HEK293 (cell line): ENCODE measurements around the gene TFR2.

Experiments
- CTCF ChIA-PET: fragments of 350-600 bp; formaldehyde crosslinking; extraction: SDS; loops from one replicate; lab custom pipeline; 2021; ENCODE audit warnings: antibody characterized with exemption; lab: Yijun Ruan, JAX
- POLR2A ChIA-PET: fragments of 300-600 bp; formaldehyde crosslinking; extraction: SDS; loops from one replicate; lab custom pipeline; 2020; ENCODE audit warnings: antibody characterized with exemption, inconsistent platforms; lab: Yijun Ruan, JAX
- H3K27ac ChIP-seq: fragments of 200-500 bp; sonication (Bioruptor generic); 2 replicates; pipeline ENCODE4 v1.5.1; 2014; ENCODE audit warnings: low read depth, low read length, control low read depth, inconsistent platforms; ENCODE audit errors: extremely low read depth
- H3K36me3 ChIP-seq, 2 experiments: fragments of 200-500 bp in 1 of 2; sonication (Bioruptor generic) in 1 of 2; 1 replicate in 1 of 2; 2 replicates in 1 of 2; pipeline ENCODE4 v1.5.1; 2014 to 2017; ENCODE audit warnings: inconsistent platforms in 2 of 2, low read length in 2 of 2; ENCODE audit not compliant: control insufficient read depth in 2 of 2, insufficient read depth in 1 of 2
- H3K4me1 ChIP-seq: fragments of 200-500 bp; sonication (Bioruptor generic); 2 replicates; pipeline ENCODE4 v1.5.1; 2014; ENCODE audit warnings: mild to moderate bottlenecking, low read length, inconsistent platforms; ENCODE audit not compliant: control insufficient read depth, insufficient read depth
- H3K4me3 ChIP-seq: 2 replicates; pipeline ENCODE4 v1.5.1; 2011; ENCODE audit warnings: low read depth, mild to moderate bottlenecking, control low read depth, low read length, moderate library complexity
- H3K9me3 ChIP-seq: fragments of 200-500 bp; sonication (Bioruptor generic); 2 replicates; pipeline ENCODE4 v1.5.1; 2014; ENCODE audit warnings: low read depth, low read length, inconsistent platforms; ENCODE audit not compliant: control insufficient read depth, insufficient read depth
- KLF16 ChIP-seq: fragments of 450-650 bp; formaldehyde crosslinking; IDR thresholded peaks from 2 replicates; pipeline ENCODE4 v1.5.1; 2017; ENCODE audit warnings: missing biosample characterization, missing genetic modification characterization
- ZNF10 ChIP-seq: fragments of 450-650 bp; formaldehyde crosslinking; IDR thresholded peaks from 2 replicates; pipeline ENCODE4 v1.5.1; 2017; ENCODE audit warnings: missing biosample characterization, missing genetic modification characterization
- ZNF112 ChIP-seq: fragments of 450-650 bp; formaldehyde crosslinking; IDR thresholded peaks from 2 replicates; pipeline ENCODE4 v1.5.0; 2017; ENCODE audit warnings: missing biosample characterization, missing genetic modification characterization
- ZNF23 ChIP-seq: fragments of 450-650 bp; formaldehyde crosslinking; IDR thresholded peaks from 2 replicates; pipeline ENCODE4 v1.5.1; 2016; ENCODE audit warnings: missing biosample characterization, missing genetic modification characterization, borderline replicate concordance
- ZNF302 ChIP-seq: fragments of 450-650 bp; formaldehyde crosslinking; IDR thresholded peaks from 2 replicates; pipeline ENCODE4 v1.5.1; 2016; ENCODE audit warnings: missing biosample characterization, missing genetic modification characterization, low read depth
- ZNF341 ChIP-seq: fragments of 450-650 bp; formaldehyde crosslinking; IDR thresholded peaks from 2 replicates; pipeline ENCODE4; 2016; ENCODE audit warnings: low read depth, missing biosample characterization, missing genetic modification characterization
- ZNF350 ChIP-seq: fragments of 450-650 bp; formaldehyde crosslinking; IDR thresholded peaks from 2 replicates; pipeline ENCODE4 v1.5.0; 2017; ENCODE audit warnings: missing biosample characterization, mild to moderate bottlenecking, missing genetic modification characterization
- ZNF423 ChIP-seq: fragments of 450-650 bp; formaldehyde crosslinking; IDR thresholded peaks from 2 replicates; pipeline ENCODE4 v1.5.1; 2016; ENCODE audit warnings: missing biosample characterization, missing genetic modification characterization
- ZNF544 ChIP-seq: fragments of 450-650 bp; formaldehyde crosslinking; IDR thresholded peaks from 2 replicates; pipeline ENCODE4 v1.5.0; 2017; ENCODE audit warnings: missing biosample characterization, missing genetic modification characterization
- ZNF560 ChIP-seq: fragments of 450-650 bp; formaldehyde crosslinking; IDR thresholded peaks from 2 replicates; pipeline ENCODE4 v1.5.1; 2017; ENCODE audit warnings: missing biosample characterization, missing genetic modification characterization, borderline replicate concordance
- ZNF768 ChIP-seq: fragments of 450-650 bp; formaldehyde crosslinking; IDR thresholded peaks from 2 replicates; pipeline ENCODE4 v1.5.1; 2018; ENCODE audit warnings: missing biosample characterization, mild to moderate bottlenecking, missing genetic modification characterization
- TF ChIP-seq, protein P1 (sequence below): fragments of 450-650 bp; formaldehyde crosslinking; IDR thresholded peaks from 2 replicates; pipeline ENCODE4 v1.5.1; 2016; ENCODE audit warnings: missing biosample characterization, missing genetic modification characterization
- TF ChIP-seq, protein P2 (sequence below): sonication (generic); formaldehyde crosslinking; IDR thresholded peaks from 2 replicates; pipeline ENCODE4 v1.8.1; 2022; ENCODE audit warnings: mild to moderate bottlenecking, moderate library complexity, missing genetic modification reagents
- TF ChIP-seq, protein P3 (sequence below): IDR thresholded peaks from 2 replicates; pipeline ENCODE4 v1.6.1; 2011; ENCODE audit warnings: mild to moderate bottlenecking, low read depth, low read length, borderline replicate concordance
- TF ChIP-seq, protein P4 (sequence below): fragments of 450-650 bp; formaldehyde crosslinking; IDR thresholded peaks from 2 replicates; pipeline ENCODE4 v1.5.1; 2017; ENCODE audit warnings: missing biosample characterization, missing genetic modification characterization

TFR2 gene

DNA sequence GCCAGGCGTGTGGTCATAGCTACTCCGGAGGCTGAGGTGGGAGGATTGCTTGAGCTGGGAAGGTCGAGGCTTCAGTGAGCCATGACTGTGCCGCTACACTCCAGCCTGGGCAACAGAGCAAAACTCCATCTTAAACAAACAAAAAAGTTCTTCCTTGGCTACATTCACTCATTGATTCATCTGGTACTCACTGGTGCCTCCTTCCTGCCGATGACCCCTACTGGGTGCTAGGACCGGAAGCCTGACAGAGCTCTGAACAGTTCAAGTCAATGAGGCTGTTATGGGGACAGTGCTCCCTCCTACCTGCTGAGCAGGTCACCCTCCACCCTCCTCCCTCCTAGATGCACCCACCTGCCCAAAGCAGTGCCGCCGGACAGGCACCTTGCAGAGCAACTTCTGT lies 34.2 kb downstream of the TFR2 start:
- Histone ChIP-seq H3K9me3 (no peaks in the 10 kb centered on the region), H3K36me3 (peaks cover 0 to 3% of the 10 kb centered on the region in 2 experiments; a peak in 1 of 3 replicates), H3K27ac (no peak overlapping the region), H3K4me3 (no peak overlapping the region), H3K4me1 (peaks cover 16% of the 10 kb centered on the region)
- POLR2A ChIA-PET: interaction anchor here (3.3 kb wide), 1 partner anchor 21 kb away, joined by 15 read pairs; the partner anchor contains the start of genes FBXO24 and LRCH4
- CTCF ChIA-PET: interaction anchor here (0.6 to 1.0 kb wide), 2 partner anchors 21 to 469 kb away, joined by 3 read pairs; partner anchors contain the start of genes FBXO24 and LRCH4
- TF ChIP-seq ZNF341 (tag by site-specific recombination) (peak; percentile 71), ZNF768 (tag by site-specific recombination) (no peak)
- TF ChIP-seq, protein P1, sequence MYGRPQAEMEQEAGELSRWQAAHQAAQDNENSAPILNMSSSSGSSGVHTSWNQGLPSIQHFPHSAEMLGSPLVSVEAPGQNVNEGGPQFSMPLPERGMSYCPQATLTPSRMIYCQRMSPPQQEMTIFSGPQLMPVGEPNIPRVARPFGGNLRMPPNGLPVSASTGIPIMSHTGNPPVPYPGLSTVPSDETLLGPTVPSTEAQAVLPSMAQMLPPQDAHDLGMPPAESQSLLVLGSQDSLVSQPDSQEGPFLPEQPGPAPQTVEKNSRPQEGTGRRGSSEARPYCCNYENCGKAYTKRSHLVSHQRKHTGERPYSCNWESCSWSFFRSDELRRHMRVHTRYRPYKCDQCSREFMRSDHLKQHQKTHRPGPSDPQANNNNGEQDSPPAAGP (tag by site-specific recombination): no peak
- TF ChIP-seq, all 188 proteins: peak for 1

DNA sequence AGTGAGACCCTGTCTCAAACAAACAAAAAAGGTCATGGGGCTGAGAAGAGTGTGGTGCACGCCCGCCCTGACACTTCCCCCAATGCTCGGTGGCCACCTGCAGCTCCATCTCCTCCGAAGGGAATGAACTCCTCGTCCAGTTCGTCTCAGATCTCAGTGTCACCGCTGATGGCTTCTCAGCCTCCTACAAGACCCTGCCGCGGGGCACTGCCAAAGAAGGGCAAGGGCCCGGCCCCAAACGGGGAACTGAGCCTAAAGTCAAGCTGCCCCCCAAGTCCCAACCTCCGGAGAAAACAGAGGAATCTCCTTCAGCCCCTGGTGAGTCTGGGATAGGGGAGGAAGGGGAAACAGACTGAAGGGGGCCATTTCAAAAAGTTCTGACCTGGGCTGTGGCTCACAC lies 35.0 kb downstream of the TFR2 start:
- TF ChIP-seq ZNF350 (tag by site-specific recombination) (no peak), ZNF10 (no peak), ZNF112 (tag by site-specific recombination) (no peak), ZNF560 (no peak), ZNF423 (tag by site-specific recombination) (no peak), ZNF302 (tag by site-specific recombination) (no peak), ZNF544 (tag by site-specific recombination) (no peak), ZNF23 (tag by site-specific recombination) (no peak)
- TF ChIP-seq, protein P1 (tag by site-specific recombination): no peak
- TF ChIP-seq, protein P2, sequence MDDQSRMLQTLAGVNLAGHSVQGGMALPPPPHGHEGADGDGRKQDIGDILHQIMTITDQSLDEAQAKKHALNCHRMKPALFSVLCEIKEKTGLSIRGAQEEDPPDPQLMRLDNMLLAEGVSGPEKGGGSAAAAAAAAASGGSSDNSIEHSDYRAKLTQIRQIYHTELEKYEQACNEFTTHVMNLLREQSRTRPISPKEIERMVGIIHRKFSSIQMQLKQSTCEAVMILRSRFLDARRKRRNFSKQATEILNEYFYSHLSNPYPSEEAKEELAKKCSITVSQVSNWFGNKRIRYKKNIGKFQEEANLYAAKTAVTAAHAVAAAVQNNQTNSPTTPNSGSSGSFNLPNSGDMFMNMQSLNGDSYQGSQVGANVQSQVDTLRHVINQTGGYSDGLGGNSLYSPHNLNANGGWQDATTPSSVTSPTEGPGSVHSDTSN (CRISPR knock-in tag): no peak
- TF ChIP-seq, protein P3, sequence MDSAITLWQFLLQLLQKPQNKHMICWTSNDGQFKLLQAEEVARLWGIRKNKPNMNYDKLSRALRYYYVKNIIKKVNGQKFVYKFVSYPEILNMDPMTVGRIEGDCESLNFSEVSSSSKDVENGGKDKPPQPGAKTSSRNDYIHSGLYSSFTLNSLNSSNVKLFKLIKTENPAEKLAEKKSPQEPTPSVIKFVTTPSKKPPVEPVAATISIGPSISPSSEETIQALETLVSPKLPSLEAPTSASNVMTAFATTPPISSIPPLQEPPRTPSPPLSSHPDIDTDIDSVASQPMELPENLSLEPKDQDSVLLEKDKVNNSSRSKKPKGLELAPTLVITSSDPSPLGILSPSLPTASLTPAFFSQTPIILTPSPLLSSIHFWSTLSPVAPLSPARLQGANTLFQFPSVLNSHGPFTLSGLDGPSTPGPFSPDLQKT: no peak
- Histone ChIP-seq H3K27ac (no peak overlapping the region), H3K4me1 (peaks cover 17% of the 10 kb centered on the region), H3K4me3 (no peak overlapping the region), H3K9me3 (no peaks in the 10 kb centered on the region), H3K36me3 (peaks cover 0 to 3% of the 10 kb centered on the region in 2 experiments; a peak in 1 of 3 replicates)
- CTCF ChIA-PET: interaction anchor here (0.6 to 0.7 kb wide), 2 partner anchors 42 to 468 kb away, joined by 3 read pairs; no protein-coding TSS in a partner anchor
- POLR2A ChIA-PET: interaction anchor here (3.3 kb wide), 1 partner anchor 20 kb away, joined by 15 read pairs; the partner anchor contains the start of genes FBXO24 and LRCH4

DNA sequence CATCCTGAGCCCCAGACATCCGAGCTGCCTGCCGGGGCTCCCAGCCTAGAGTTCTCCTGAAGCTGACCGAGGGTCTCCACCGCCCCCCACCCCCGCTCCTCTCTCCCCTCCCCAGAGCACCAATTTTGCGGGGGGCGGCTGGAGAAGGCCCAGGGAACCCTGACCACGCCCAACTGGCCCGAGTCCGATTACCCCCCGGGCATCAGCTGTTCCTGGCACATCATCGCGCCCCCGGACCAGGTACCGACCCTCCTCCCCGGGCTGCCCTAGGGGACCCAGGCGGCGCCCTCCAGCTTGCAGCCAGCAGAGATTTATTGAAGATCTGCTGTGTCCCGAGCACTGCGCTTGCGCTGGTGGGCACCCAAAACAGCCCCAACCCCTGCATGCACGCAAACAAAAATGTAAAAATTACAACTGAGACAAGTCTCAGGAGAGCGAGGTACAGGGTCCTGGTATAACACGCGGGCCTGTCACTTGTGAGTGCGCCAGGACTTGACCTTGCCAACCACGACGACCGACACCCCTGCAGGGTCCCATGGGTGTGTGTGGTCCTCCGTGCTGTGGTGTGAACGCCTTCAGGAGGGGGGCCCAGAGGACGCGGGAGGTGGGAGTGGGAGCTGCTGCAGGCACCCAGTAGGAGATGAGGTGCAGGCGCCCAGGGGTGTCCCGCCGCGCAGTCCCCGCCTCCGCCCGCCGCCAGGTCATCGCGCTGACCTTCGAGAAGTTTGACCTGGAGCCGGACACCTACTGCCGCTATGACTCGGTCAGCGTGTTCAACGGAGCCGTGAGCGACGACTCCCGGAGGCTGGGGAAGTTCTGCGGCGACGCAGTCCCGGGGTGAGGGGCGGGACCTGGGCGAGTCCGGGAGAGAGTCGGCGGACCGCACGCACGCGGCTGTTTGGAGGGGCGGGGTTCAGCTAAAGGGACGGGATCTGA lies 36.1 kb downstream of the TFR2 start:
- ChIA-PET POLR2A (interaction anchor here (1.0 to 3.3 kb wide), 2 partner anchors 19 to 100 kb away, joined by 3 to 15 read pairs; partner anchors contain the start of genes FBXO24, LRCH4 and POP7), CTCF (interaction anchor here (0.6 to 1.3 kb wide), 6 partner anchors 18 to 160 kb away, joined by 3 to 4 read pairs (median 3); partner anchors contain the start of gene GIGYF1)
- TF ChIP-seq, protein P4, sequence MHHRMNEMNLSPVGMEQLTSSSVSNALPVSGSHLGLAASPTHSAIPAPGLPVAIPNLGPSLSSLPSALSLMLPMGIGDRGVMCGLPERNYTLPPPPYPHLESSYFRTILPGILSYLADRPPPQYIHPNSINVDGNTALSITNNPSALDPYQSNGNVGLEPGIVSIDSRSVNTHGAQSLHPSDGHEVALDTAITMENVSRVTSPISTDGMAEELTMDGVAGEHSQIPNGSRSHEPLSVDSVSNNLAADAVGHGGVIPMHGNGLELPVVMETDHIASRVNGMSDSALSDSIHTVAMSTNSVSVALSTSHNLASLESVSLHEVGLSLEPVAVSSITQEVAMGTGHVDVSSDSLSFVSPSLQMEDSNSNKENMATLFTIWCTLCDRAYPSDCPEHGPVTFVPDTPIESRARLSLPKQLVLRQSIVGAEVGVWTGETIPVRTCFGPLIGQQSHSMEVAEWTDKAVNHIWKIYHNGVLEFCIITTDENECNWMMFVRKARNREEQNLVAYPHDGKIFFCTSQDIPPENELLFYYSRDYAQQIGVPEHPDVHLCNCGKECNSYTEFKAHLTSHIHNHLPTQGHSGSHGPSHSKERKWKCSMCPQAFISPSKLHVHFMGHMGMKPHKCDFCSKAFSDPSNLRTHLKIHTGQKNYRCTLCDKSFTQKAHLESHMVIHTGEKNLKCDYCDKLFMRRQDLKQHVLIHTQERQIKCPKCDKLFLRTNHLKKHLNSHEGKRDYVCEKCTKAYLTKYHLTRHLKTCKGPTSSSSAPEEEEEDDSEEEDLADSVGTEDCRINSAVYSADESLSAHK (tag by site-specific recombination): no peak
- 0 out of 2 replicates have a peak, but pooled peaks have one; percentile 8 for TF ChIP-seq KLF16
- Histone ChIP-seq H3K4me1 (peaks cover 17% of the 10 kb centered on the region), H3K27ac (no peak overlapping the region; the same call in 1 of the 2 replicates), H3K9me3 (no peaks in the 10 kb centered on the region), H3K36me3 (peaks cover 0 to 3% of the 10 kb centered on the region in 2 experiments; a peak in 1 of 3 replicates), H3K4me3 (peak overlapping the region; percentile 48)
